ENCODE data around the gene TMEM31.

DNA sequence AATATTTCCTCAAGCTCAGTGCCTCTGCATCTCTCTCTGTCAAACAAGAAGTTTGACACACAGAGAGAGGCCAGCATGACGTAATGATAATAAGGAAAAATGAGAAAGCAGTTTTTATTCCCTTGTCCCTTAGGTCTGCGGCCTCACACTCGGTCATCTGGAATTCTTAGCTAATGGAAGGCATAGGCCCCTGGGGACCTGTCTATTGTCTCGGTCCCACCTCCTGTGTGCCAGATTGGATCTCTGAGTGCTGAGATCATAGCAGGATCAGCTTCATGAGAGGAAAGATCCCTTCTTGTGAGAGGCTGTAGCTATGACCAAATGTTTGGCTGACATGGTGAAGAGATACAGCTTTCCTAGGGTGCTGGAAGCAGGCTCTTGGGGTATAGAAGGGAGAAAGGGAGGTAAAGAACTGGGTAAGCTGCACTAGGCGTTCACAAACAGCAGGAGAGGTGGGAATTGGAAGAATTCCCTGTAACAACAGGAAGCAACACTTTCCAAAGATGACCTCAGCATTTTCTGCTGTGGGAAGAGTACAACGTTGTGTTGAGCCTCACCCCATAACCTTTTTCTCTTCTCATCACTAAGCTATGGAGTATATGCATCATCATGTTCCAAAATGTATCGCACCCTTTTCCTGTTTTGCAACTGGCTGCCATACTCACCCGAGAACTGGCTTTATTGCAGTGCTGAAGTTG lies 20.2 kb downstream of the TMEM31 start:
- TF ChIP-seq, protein P1, sequence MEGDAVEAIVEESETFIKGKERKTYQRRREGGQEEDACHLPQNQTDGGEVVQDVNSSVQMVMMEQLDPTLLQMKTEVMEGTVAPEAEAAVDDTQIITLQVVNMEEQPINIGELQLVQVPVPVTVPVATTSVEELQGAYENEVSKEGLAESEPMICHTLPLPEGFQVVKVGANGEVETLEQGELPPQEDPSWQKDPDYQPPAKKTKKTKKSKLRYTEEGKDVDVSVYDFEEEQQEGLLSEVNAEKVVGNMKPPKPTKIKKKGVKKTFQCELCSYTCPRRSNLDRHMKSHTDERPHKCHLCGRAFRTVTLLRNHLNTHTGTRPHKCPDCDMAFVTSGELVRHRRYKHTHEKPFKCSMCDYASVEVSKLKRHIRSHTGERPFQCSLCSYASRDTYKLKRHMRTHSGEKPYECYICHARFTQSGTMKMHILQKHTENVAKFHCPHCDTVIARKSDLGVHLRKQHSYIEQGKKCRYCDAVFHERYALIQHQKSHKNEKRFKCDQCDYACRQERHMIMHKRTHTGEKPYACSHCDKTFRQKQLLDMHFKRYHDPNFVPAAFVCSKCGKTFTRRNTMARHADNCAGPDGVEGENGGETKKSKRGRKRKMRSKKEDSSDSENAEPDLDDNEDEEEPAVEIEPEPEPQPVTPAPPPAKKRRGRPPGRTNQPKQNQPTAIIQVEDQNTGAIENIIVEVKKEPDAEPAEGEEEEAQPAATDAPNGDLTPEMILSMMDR (IDR thresholded peaks at IDR 0.05) = no peak
- TF ChIP-seq POLR2A (IDR thresholded peaks at IDR 0.05) (no peak), POLR2AphosphoS5 (IDR thresholded peaks at IDR 0.05) (no peak)

Data from sigmoid colon (tissue), 4 donors.